Smooth muscle cell (in vitro differentiated cells): ENCODE measurements around the gene SYNE2. TPM values are rescaled to one million over a fixed set of nuclear protein-coding genes. Genes with fewer than 3 reads are reported as not detected.

Experiments
- DNase-seq: peaks from one replicate; lab custom pipeline; 2025; ENCODE audit not compliant: unreplicated experiment; lab: John Stamatoyannopoulos, UW
- H2AFZ ChIP-seq: fragments of 200-600 bp; sonication (generic); 2 replicates; pipeline ENCODE4 v1.6.0; 2016; ENCODE audit warnings: antibody characterized with exemption, low read depth, mild to moderate bottlenecking
- H3F3A ChIP-seq: fragments of 200-600 bp; sonication (generic); 2 replicates; pipeline ENCODE4 v1.6.0; 2017; ENCODE audit warnings: antibody characterized with exemption, low read depth
- H3K27ac ChIP-seq: fragments of 200-600 bp; sonication (generic); 2 replicates; pipeline ENCODE4 v1.5.1; 2016; ENCODE audit warnings: low read depth, mild to moderate bottlenecking
- H3K27me3 ChIP-seq: fragments of 200-600 bp; sonication (generic); 2 replicates; pipeline ENCODE4 v1.6.1; 2016; ENCODE audit warnings: low read depth, mild to moderate bottlenecking
- H3K36me3 ChIP-seq: fragments of 200-600 bp; sonication (generic); 2 replicates; pipeline ENCODE4 v1.5.1; 2016; ENCODE audit warnings: low read depth
- H3K4me1 ChIP-seq: fragments of 200-600 bp; sonication (generic); 2 replicates; pipeline ENCODE4 v1.5.1; 2016; ENCODE audit warnings: low read depth
- H3K4me2 ChIP-seq: fragments of 200-600 bp; sonication (generic); 2 replicates; pipeline ENCODE4 v1.6.0; 2016; ENCODE audit warnings: mild to moderate bottlenecking
- H3K4me3 ChIP-seq: fragments of 200-600 bp; sonication (generic); 2 replicates; pipeline ENCODE4 v1.5.1; 2016; ENCODE audit warnings: mild to moderate bottlenecking
- H3K79me2 ChIP-seq: fragments of 200-600 bp; sonication (generic); 2 replicates; pipeline ENCODE4 v1.6.0; 2016; ENCODE audit warnings: low read depth, mild to moderate bottlenecking
- H3K9ac ChIP-seq: fragments of 200-600 bp; sonication (generic); 2 replicates; pipeline ENCODE4 v1.6.0; 2016; ENCODE audit warnings: low read depth
- H3K9me3 ChIP-seq: fragments of 200-600 bp; sonication (generic); replicated peaks from 2 replicates; pipeline ENCODE4 v1.5.1; 2016; ENCODE audit warnings: low read depth
- H4K20me1 ChIP-seq: fragments of 200-600 bp; sonication (generic); 2 replicates; pipeline ENCODE4 v1.6.0; 2016; ENCODE audit warnings: low read depth
- WGBS: methylation state at CpG from one replicate; pipeline ENCODE4 v1.1.7; 2016; ENCODE audit warnings: low lambda C conversion rate; 5-methylcytosine and 5-hydroxymethylcytosine counted together
- polyA plus RNA-seq: library from polyadenylated mRNA; unstranded; fragments of >200 nt; fragmentation: Nextera tagmentation; extraction: Ambion mirVana; gene quantifications from 2 replicates; pipeline ENCODE4 v1.2.1, GENCODE V29; 2016
- total RNA-seq: library from RNA; depleted of rRNA; stranded (reverse); fragments of >200 nt; gene quantifications from 2 replicates; pipeline ENCODE4 v1.2.3, GENCODE V29; 2014
- TF ChIP-seq, protein P1 (sequence below): fragments of 200-600 bp; sonication (generic); IDR thresholded peaks from 2 replicates; pipeline ENCODE4 v1.5.1; 2017; ENCODE audit warnings: borderline replicate concordance, mild to moderate bottlenecking, antibody characterized with exemption; ENCODE audit not compliant: insufficient read depth, poor library complexity, severe bottlenecking

SYNE2 gene
- total and polyA plus RNA-seq, 2 experiments from 2014 or later = 4.8 to 20.9 TPM

DNA sequence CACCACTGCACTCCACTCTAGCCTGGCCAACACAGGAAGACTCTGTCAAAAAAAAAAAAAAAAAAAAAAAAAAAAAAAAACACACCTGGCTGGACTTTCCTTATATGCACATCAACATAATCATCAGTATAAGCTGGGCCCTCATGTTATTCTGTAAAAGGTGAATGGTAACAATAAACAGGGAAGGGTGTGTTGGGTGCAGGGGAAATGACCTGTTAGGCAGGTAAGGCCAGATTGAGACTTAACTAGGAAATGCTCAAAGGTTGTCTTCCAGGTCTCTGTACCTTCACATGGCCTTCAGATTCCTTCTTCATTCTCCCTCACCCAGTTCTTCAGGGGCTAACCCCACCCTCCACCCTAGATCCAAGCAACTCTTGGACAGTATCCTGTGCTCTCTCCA lies 393.9 kb downstream of the SYNE2 start:
- Histone ChIP-seq H3K36me3 (no peaks in the 10 kb centered on the region), H2AFZ (no peak overlapping the region), H3K4me1 (no peaks in the 10 kb centered on the region), H3K79me2 (no peaks in the 10 kb centered on the region), H3F3A (no peaks in the 10 kb centered on the region), H4K20me1 (no peaks in the 10 kb centered on the region), H3K27ac (no peak overlapping the region), H3K9ac (no peak overlapping the region), H3K4me3 (no peak overlapping the region), H3K9me3 (no peaks in the 10 kb centered on the region), H3K27me3 (no peaks in the 10 kb centered on the region), H3K4me2 (no peak overlapping the region)
- DNase-seq = no peak
- TF ChIP-seq, protein P1, sequence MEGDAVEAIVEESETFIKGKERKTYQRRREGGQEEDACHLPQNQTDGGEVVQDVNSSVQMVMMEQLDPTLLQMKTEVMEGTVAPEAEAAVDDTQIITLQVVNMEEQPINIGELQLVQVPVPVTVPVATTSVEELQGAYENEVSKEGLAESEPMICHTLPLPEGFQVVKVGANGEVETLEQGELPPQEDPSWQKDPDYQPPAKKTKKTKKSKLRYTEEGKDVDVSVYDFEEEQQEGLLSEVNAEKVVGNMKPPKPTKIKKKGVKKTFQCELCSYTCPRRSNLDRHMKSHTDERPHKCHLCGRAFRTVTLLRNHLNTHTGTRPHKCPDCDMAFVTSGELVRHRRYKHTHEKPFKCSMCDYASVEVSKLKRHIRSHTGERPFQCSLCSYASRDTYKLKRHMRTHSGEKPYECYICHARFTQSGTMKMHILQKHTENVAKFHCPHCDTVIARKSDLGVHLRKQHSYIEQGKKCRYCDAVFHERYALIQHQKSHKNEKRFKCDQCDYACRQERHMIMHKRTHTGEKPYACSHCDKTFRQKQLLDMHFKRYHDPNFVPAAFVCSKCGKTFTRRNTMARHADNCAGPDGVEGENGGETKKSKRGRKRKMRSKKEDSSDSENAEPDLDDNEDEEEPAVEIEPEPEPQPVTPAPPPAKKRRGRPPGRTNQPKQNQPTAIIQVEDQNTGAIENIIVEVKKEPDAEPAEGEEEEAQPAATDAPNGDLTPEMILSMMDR = no peak

DNA sequence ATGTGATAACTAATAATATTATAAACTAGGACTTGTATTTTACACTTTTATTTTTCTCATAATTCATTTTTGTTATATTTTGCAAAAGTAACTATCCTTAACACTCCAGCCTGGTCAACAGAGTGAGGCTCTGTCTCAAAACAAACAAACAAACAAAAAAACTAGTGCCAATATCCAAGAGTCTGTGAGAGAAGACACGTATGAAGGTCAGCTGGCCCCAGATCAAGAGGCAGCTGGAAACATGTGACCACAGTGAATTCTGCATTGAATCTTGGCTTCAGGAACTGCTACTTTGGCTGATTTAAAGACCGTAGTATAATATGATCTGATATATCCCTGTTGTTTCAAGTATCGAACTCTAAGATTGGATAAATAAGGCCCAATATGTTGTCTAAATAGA lies 394.4 kb downstream of the SYNE2 start:
- H2AFZ ChIP-seq = no peak overlapping the region
- no peak overlapping the region for H3K27ac ChIP-seq
- H3K4me2 ChIP-seq = no peak overlapping the region
- no peaks in the 10 kb centered on the region for H3F3A ChIP-seq
- H3K9ac ChIP-seq = no peak overlapping the region
- H3K36me3 ChIP-seq = no peaks in the 10 kb centered on the region
- no peaks in the 10 kb centered on the region for H3K4me1 ChIP-seq
- 94% methylated on average over 3 of the region's 3 CpGs for WGBS
- H3K79me2 ChIP-seq = no peaks in the 10 kb centered on the region
- H3K4me3 ChIP-seq = no peak overlapping the region
- TF ChIP-seq, protein P1 = no peak
- H3K27me3 ChIP-seq = no peaks in the 10 kb centered on the region
- no peaks in the 10 kb centered on the region for H3K9me3 ChIP-seq
- DNase-seq = no peak
- H4K20me1 ChIP-seq = no peaks in the 10 kb centered on the region

DNA sequence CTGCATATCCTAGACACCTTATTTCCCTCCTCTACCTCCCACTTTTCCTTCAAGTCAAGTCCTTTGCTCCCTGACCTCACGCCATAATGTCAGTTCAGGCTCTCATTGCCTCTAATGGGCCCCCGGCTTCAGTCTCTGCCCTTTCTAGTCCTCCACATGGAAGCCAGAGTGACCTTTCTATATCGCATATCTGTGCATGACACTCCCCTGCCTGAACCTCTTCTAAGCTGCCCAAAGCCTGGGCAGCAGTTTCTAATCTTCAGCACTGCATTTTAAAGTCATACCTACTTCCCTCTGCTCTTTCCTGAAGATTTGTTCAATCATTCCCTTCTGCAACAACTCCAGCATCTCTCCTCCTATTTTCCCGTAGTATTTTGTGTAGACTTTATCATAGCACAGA lies 395.9 kb downstream of the SYNE2 start:
- Histone ChIP-seq H3F3A (no peaks in the 10 kb centered on the region), H3K79me2 (no peaks in the 10 kb centered on the region), H3K36me3 (no peaks in the 10 kb centered on the region), H2AFZ (no peak overlapping the region), H3K4me1 (no peaks in the 10 kb centered on the region), H3K9me3 (no peaks in the 10 kb centered on the region), H3K27ac (no peak overlapping the region), H3K9ac (no peak overlapping the region), H3K27me3 (no peaks in the 10 kb centered on the region), H4K20me1 (no peaks in the 10 kb centered on the region), H3K4me2 (no peak overlapping the region), H3K4me3 (no peak overlapping the region)
- WGBS = 73% methylated on average over 4 of the region's 4 CpGs
- TF ChIP-seq, protein P1 = no peak
- DNase-seq = no peak

DNA sequence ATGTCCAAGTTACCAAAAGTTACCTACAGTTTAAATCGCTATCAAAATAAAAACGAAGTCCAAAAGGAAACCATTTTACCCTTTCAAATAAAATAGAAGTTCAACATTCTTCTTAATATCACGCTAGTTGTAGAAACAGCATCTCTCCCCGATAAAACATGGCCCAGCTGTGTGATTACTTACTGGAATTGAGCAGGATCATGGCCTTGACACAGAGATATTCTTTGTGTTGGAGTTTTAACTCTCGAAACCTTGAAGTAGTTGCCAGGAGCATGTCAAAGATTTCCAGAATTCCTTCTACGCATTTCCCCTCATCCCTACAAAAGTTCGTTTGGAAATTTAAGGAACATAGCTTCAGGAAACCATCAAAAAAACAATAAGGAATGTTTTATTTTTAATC lies 396.6 kb downstream of the SYNE2 start:
- Histone ChIP-seq H3F3A (no peaks in the 10 kb centered on the region), H2AFZ (no peak overlapping the region), H3K4me2 (no peak overlapping the region), H3K79me2 (no peaks in the 10 kb centered on the region), H3K27ac (no peak overlapping the region), H3K4me3 (no peak overlapping the region), H4K20me1 (no peaks in the 10 kb centered on the region), H3K9ac (no peak overlapping the region), H3K36me3 (no peaks in the 10 kb centered on the region), H3K27me3 (no peaks in the 10 kb centered on the region), H3K9me3 (no peaks in the 10 kb centered on the region), H3K4me1 (no peaks in the 10 kb centered on the region)
- WGBS = 90% methylated on average over 7 of the region's 7 CpGs
- no peak for DNase-seq
- TF ChIP-seq, protein P1 = no peak
